MM.1S (cell line): ENCODE results near the gene IL17RD.

Experiments
- DNase-seq: peaks from one replicate; pipeline ENCODE4 v3.0.0-alpha.2; 2015
- H2AFZ ChIP-seq: fragments of 300-600 bp; sonication (generic); 2 replicates; pipeline ENCODE4 v1.6.0; 2016; ENCODE audit warnings: antibody characterized with exemption, low read length
- H3F3A ChIP-seq: fragments of 300-600 bp; sonication (generic); 2 replicates; pipeline ENCODE4 v1.6.1; 2016; ENCODE audit warnings: mild to moderate bottlenecking, antibody characterized with exemption, low read length, moderate library complexity, mixed read lengths; ENCODE audit not compliant: insufficient read depth
- H3K27ac ChIP-seq: fragments of 300-600 bp; sonication (generic); 2 replicates; pipeline ENCODE4 v1.5.1; 2016; ENCODE audit warnings: mild to moderate bottlenecking, low read length
- H3K27me3 ChIP-seq: fragments of 300-600 bp; sonication (generic); replicated peaks from 2 replicates; pipeline ENCODE4 v1.6.0; 2016; ENCODE audit warnings: low read length; ENCODE audit not compliant: insufficient read depth
- H3K36me3 ChIP-seq: fragments of 300-600 bp; sonication (generic); replicated peaks from 2 replicates; pipeline ENCODE4 v1.6.1; 2016; ENCODE audit warnings: mild to moderate bottlenecking, low read length, mixed read lengths; ENCODE audit not compliant: insufficient read depth
- H3K4me1 ChIP-seq: fragments of 300-600 bp; sonication (generic); 2 replicates; pipeline ENCODE4 v1.6.1; 2016; ENCODE audit warnings: low read length, mixed read lengths
- H3K4me2 ChIP-seq: fragments of 300-600 bp; sonication (generic); 2 replicates; pipeline ENCODE4 v1.6.0; 2016; ENCODE audit warnings: low read depth, low read length
- H3K4me3 ChIP-seq: fragments of 300-600 bp; sonication (generic); 2 replicates; pipeline ENCODE4 v1.5.1; 2016; ENCODE audit warnings: low read length, mixed read lengths
- H3K79me2 ChIP-seq: fragments of 300-600 bp; sonication (generic); 2 replicates; pipeline ENCODE4 v1.6.1; 2016; ENCODE audit warnings: mixed run types, low read length, mixed read lengths
- H3K9ac ChIP-seq: fragments of 300-600 bp; sonication (generic); 2 replicates; pipeline ENCODE4 v1.6.1; 2016; ENCODE audit warnings: low read length, mixed read lengths
- H3K9me2 ChIP-seq: fragments of 300-600 bp; sonication (generic); replicated peaks from 2 replicates; pipeline ENCODE4 v1.6.1; 2016; ENCODE audit warnings: mild to moderate bottlenecking, low read length, mixed read lengths; ENCODE audit not compliant: insufficient read depth
- H3K9me3 ChIP-seq: fragments of 300-600 bp; sonication (generic); replicated peaks from 2 replicates; pipeline ENCODE4 v1.6.1; 2016; ENCODE audit warnings: mild to moderate bottlenecking, low read length, mixed read lengths; ENCODE audit not compliant: insufficient read depth
- H4K20me1 ChIP-seq: fragments of 300-600 bp; sonication (generic); 2 replicates; pipeline ENCODE4 v1.6.1; 2016; ENCODE audit warnings: mild to moderate bottlenecking, low read length, moderate library complexity, mixed read lengths; ENCODE audit not compliant: insufficient read depth
- CTCF ChIP-seq: fragments of 300-600 bp; sonication (generic); IDR thresholded peaks from 2 replicates; pipeline ENCODE4 v1.5.1; 2016; ENCODE audit warnings: antibody characterized with exemption, low read length, mixed read lengths
- EZH2 ChIP-seq: fragments of 300-600 bp; sonication (generic); optimal IDR thresholded peaks from 2 replicates; pipeline ENCODE3; 2017; ENCODE audit warnings: low read depth, mild to moderate bottlenecking, antibody characterized with exemption, low read length, mixed read lengths
- EZH2phosphoT487 ChIP-seq: fragments of 300-600 bp; sonication (generic); IDR thresholded peaks from 2 replicates; pipeline ENCODE4 v1.6.1; 2018; ENCODE audit warnings: antibody characterized with exemption, low read length

The IL17RD gene

DNA sequence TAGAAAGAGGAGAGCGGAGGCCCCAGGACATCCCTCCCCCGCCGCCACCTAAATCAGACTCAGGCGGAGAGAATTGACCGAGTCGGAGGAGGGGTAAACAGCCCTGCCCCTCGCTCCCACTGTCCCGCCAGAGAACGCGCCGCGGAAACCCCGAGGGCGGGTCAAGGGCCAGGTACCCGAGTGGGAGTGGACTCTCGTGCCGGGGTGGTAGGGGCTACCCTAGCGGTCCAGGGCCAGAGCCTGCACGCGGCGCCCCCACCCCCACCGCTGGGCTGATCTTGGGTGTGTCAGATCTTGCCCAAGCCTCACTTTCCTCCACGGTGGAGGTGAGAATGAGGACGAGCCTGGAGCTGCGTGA lies 85.7 kb downstream of the IL17RD start:
- H3K9ac ChIP-seq, result no peak overlapping the region
- H3K4me3 ChIP-seq, result peak overlapping the region; percentile 42; the same call in 1 of the 2 replicates
- TF ChIP-seq CTCF (no peak), EZH2 (no peak), EZH2phosphoT487 (no peak)

GRCh38 chr3:57078635-57079473 lies 86.3 kb downstream of the IL17RD start:
- H3K9me2 ChIP-seq, result no peaks in the 10 kb centered on the region
- DNase-seq, result no peak
- H3K4me3 ChIP-seq, result peak overlapping the region; percentile 82
- no peaks in the 10 kb centered on the region for H3F3A ChIP-seq
- H2AFZ ChIP-seq, result peak overlapping the region; percentile 96
- H3K79me2 ChIP-seq, result no peaks in the 10 kb centered on the region
- TF ChIP-seq CTCF, result no peak
- no peak for TF ChIP-seq EZH2phosphoT487
- TF ChIP-seq EZH2, result no peak
- H3K27ac ChIP-seq, result no peak overlapping the region
- H3K4me2 ChIP-seq, result peak overlapping the region; percentile 100
- H3K4me1 ChIP-seq, result no peaks in the 10 kb centered on the region
- peaks cover 13% of the 10 kb centered on the region for H3K27me3 ChIP-seq
- H3K36me3 ChIP-seq, result no peaks in the 10 kb centered on the region
- H4K20me1 ChIP-seq, result no peaks in the 10 kb centered on the region
- peak overlapping the region; percentile 35; the same call in 1 of the 2 replicates for H3K9ac ChIP-seq
- no peaks in the 10 kb centered on the region for H3K9me3 ChIP-seq

More for the DNA sequence above, 85.7 kb downstream of the IL17RD start:
- no peaks in the 10 kb centered on the region for H4K20me1 ChIP-seq
- no peak for DNase-seq
- H3K9me3 ChIP-seq, result no peaks in the 10 kb centered on the region
- H3K4me2 ChIP-seq, result peak overlapping the region; percentile 53; the same call in 1 of the 2 replicates
- H3K4me1 ChIP-seq, result no peaks in the 10 kb centered on the region
- H3K27me3 ChIP-seq, result peaks cover 13% of the 10 kb centered on the region
- H3K9me2 ChIP-seq, result no peaks in the 10 kb centered on the region
- H3F3A ChIP-seq, result no peaks in the 10 kb centered on the region
- H3K79me2 ChIP-seq, result no peaks in the 10 kb centered on the region
- H2AFZ ChIP-seq, result peak overlapping the region; percentile 56; the same call in 1 of the 2 replicates
- no peaks in the 10 kb centered on the region for H3K36me3 ChIP-seq
- no peak overlapping the region for H3K27ac ChIP-seq

- no peaks in the 10 kb centered on the region for H3K9me3 ChIP-seq
- no peaks in the 10 kb centered on the region for H3K4me1 ChIP-seq
- H3K27me3 ChIP-seq, result peaks cover 13% of the 10 kb centered on the region
- no peak for DNase-seq
- TF ChIP-seq CTCF (no peak), EZH2 (no peak), EZH2phosphoT487 (no peak)
- no peaks in the 10 kb centered on the region for H3K9me2 ChIP-seq
- H3F3A ChIP-seq, result no peaks in the 10 kb centered on the region
- H3K9ac ChIP-seq, result no peak overlapping the region
- H3K79me2 ChIP-seq, result no peaks in the 10 kb centered on the region
- no peaks in the 10 kb centered on the region for H3K36me3 ChIP-seq
- peak overlapping the region; percentile 82 for H3K4me3 ChIP-seq
- no peak overlapping the region for H3K27ac ChIP-seq
- no peaks in the 10 kb centered on the region for H4K20me1 ChIP-seq
- H2AFZ ChIP-seq, result peak overlapping the region; percentile 96; the same call in 1 of the 2 replicates
- H3K4me2 ChIP-seq, result peak overlapping the region; percentile 100; the same call in 1 of the 2 replicates
Observed at GRCh38 chr3:57078344-57078634, 86.9 kb downstream of the IL17RD start.
